Prostate gland (tissue), 2 donors: ENCODE results near the gene LRRTM4.

ENCODE experiments used
- POLR2AphosphoS5 ChIP-seq: sonication (generic); formaldehyde crosslinking; IDR thresholded peaks from one replicate; pipeline ENCODE4 v1.6.1; 2017; ENCODE audit warnings: antibody characterized with exemption
- TF ChIP-seq, protein P1 (sequence below), 4 experiments: fragments of 200-600 bp in 2 of 4; fragments of 450-650 bp in 2 of 4; sonication (generic) in 2 of 4; IDR thresholded peaks; 1 replicate in 3 of 4; 2 replicates in 1 of 4; pipeline ENCODE4 v1.5.1; 2016 to 2019; ENCODE audit warnings: antibody characterized with exemption in 4 of 4, mild to moderate bottlenecking in 2 of 4, moderate library complexity in 2 of 4

DNA sequence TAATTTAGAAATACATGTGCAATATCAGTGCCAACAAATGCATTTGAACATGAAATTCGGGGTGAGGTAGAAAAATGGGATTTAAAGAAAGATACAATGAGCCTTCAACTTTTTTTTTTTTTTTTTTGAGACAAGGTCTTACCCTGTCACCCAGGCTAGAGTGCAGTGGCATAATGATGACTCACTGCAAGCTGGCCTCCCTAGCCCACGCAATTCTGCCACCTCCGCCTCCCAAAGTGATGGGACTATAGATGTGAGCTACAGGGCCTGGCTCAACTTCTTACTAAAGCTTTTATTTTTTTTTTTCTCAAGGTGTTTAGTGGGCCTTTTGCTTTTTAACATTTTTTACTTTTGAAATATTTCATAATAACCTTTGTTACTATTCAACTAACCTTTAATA, 365.6 kb downstream of the LRRTM4 start:
- TF ChIP-seq POLR2AphosphoS5: no peak
- TF ChIP-seq, protein P1, sequence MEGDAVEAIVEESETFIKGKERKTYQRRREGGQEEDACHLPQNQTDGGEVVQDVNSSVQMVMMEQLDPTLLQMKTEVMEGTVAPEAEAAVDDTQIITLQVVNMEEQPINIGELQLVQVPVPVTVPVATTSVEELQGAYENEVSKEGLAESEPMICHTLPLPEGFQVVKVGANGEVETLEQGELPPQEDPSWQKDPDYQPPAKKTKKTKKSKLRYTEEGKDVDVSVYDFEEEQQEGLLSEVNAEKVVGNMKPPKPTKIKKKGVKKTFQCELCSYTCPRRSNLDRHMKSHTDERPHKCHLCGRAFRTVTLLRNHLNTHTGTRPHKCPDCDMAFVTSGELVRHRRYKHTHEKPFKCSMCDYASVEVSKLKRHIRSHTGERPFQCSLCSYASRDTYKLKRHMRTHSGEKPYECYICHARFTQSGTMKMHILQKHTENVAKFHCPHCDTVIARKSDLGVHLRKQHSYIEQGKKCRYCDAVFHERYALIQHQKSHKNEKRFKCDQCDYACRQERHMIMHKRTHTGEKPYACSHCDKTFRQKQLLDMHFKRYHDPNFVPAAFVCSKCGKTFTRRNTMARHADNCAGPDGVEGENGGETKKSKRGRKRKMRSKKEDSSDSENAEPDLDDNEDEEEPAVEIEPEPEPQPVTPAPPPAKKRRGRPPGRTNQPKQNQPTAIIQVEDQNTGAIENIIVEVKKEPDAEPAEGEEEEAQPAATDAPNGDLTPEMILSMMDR (IDR thresholded peaks at IDR 0.05): no peak
